Measurements from ENCODE around the gene CD99L2. TPM values are rescaled to one million over a fixed set of nuclear protein-coding genes. Genes with fewer than 3 reads are reported as not detected.
"Not testable (repeated sequence)": the region's sequence is repeated elsewhere in the genome, so short reads cannot be mapped to it uniquely, and the experiment has no call there.

The CD99L2 gene
- total RNA-seq, 4 donors from 2014 or later, result 51.3 to 92.7 (median 58.7) TPM

- intact Hi-C loops (cut with DNase I; ENCODE audit: low total_unique reads), result no loop called here
- no peak for DNase-seq
- H3K27ac ChIP-seq, result no peak overlapping the region
- H3K27me3 ChIP-seq, result no peaks in the 10 kb centered on the region
- H3K36me3 ChIP-seq, result no peaks in the 10 kb centered on the region
- no peak overlapping the region for H3K4me3 ChIP-seq
- H3K9me3 ChIP-seq, result no peaks in the 10 kb centered on the region
- no peaks in the 10 kb centered on the region for H3K4me1 ChIP-seq
- TF ChIP-seq CTCF (IDR thresholded peaks at IDR 0.05) (no peak), POLR2A (IDR thresholded peaks at IDR 0.05) (no peak)
These were observed 63.8 kb downstream of the CD99L2 start for GRCh38 chrX:150834695-150835094.

GRCh38 chrX:150833454-150834056 is 64.9 kb downstream of the CD99L2 start:
- no peak for DNase-seq
- Histone ChIP-seq H3K27me3 (no peaks in the 10 kb centered on the region), H3K27ac (no peak overlapping the region), H3K4me1 (no peaks in the 10 kb centered on the region), H3K36me3 (no peaks in the 10 kb centered on the region), H3K9me3 (no peaks in the 10 kb centered on the region), H3K4me3 (no peak overlapping the region)
- no peak for TF ChIP-seq CTCF (IDR thresholded peaks at IDR 0.05)
- TF ChIP-seq POLR2A (IDR thresholded peaks at IDR 0.05), result no peak
- intact Hi-C loops (cut with DNase I; ENCODE audit: low total_unique reads), result no loop called here

- no peaks in the 10 kb centered on the region for H3K27me3 ChIP-seq
- no peaks in the 10 kb centered on the region for H3K4me1 ChIP-seq
- no peaks in the 10 kb centered on the region for H3K9me3 ChIP-seq
- no peak overlapping the region for H3K4me3 ChIP-seq
- H3K36me3 ChIP-seq, result no peaks in the 10 kb centered on the region
- TF ChIP-seq POLR2A (IDR thresholded peaks at IDR 0.05) (no peak), CTCF (IDR thresholded peaks at IDR 0.05) (no peak)
- intact Hi-C loops (cut with DNase I; ENCODE audit: low total_unique reads), result no loop called here
- no peak for DNase-seq
- no peak overlapping the region for H3K27ac ChIP-seq
These were observed 66.6 kb downstream of the CD99L2 start for GRCh38 chrX:150831863-150832262.

GRCh38 chrX:150828785-150829184 is 69.7 kb downstream of the CD99L2 start:
- Histone ChIP-seq H3K4me1 (no peaks in the 10 kb centered on the region), H3K36me3 (no peaks in the 10 kb centered on the region), H3K27me3 (no peaks in the 10 kb centered on the region), H3K9me3 (no peaks in the 10 kb centered on the region), H3K4me3 (no peak overlapping the region), H3K27ac (no peak overlapping the region)
- intact Hi-C loops (cut with DNase I; ENCODE audit: low total_unique reads), result no loop called here
- DNase-seq, result no peak
- no peak for TF ChIP-seq CTCF (IDR thresholded peaks at IDR 0.05)
- TF ChIP-seq POLR2A (IDR thresholded peaks at IDR 0.05), result no peak

- H3K9me3 ChIP-seq; H3K4me1 ChIP-seq; H3K27me3 ChIP-seq; H3K4me3 ChIP-seq; DNase-seq; intact Hi-C loops (cut with DNase I; ENCODE audit: low total_unique reads); H3K27ac ChIP-seq; H3K36me3 ChIP-seq: not testable (repeated sequence)
These were observed 74.1 kb downstream of the CD99L2 start for GRCh38 chrX:150824352-150824751.

- H3K9me3 ChIP-seq; H3K4me3 ChIP-seq; H3K4me1 ChIP-seq; H3K27me3 ChIP-seq; DNase-seq; H3K36me3 ChIP-seq; intact Hi-C loops (cut with DNase I; ENCODE audit: low total_unique reads); H3K27ac ChIP-seq: not testable (repeated sequence)
These were observed 74.6 kb downstream of the CD99L2 start for GRCh38 chrX:150823826-150824225.

Measured in uterus (tissue), 4 donors.